T-helper 1 cell treated with Interleukin-12 subunit alpha and Interleukin-12 subunit beta and Interleukin-4 antibody, amounts not matched to agents 30 ng/mL and 1 ng/mL, for 36 hours (primary cell): Measurements from ENCODE around the gene CARS2. TPM values are rescaled to one million over a fixed set of nuclear protein-coding genes. Genes with fewer than 3 reads are reported as not detected.
"Not testable (repeated sequence)": the region's sequence is repeated elsewhere in the genome, so short reads cannot be mapped to it uniquely, and the experiment has no call there.

ENCODE experiments used
- intact Hi-C: fragments of 100-400 bp; cut with micrococcal nuclease; formaldehyde crosslinking; loops from one replicate; pipeline ENCODE4 v1.15.1; 2024
- total RNA-seq: library from RNA; stranded (reverse); gene quantifications from 2 replicates; pipeline ENCODE4 v1.2.3, GENCODE V29; 2022

CARS2 gene
- total RNA-seq, 1 donor from 2014 or later, result 81.3 TPM

DNA sequence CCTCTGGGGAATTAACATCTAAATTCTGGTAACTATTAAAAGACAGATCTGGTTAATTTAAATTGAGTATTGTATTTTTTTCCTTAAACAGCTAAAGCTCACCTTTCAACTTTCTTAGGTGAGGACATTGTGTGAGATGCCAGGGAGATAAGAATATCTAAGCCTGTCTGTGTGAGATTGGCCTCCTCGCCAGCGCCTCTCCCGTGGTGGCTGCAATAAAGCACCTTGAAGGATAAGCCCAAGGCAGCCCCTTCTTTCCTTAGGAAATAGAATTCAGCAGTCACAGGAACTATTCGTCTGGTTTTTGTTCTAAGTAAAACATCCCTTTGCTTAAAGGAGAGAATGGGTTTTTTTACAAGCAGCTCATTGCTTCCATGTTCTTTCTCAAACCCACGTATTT, 66.0 kb downstream of the CARS2 start:
- intact Hi-C loops, result no loop called here

- intact Hi-C loops, result no loop called here
These were observed 66.8 kb downstream of the CARS2 start for GRCh38 chr13:110638814-110639806.

DNA sequence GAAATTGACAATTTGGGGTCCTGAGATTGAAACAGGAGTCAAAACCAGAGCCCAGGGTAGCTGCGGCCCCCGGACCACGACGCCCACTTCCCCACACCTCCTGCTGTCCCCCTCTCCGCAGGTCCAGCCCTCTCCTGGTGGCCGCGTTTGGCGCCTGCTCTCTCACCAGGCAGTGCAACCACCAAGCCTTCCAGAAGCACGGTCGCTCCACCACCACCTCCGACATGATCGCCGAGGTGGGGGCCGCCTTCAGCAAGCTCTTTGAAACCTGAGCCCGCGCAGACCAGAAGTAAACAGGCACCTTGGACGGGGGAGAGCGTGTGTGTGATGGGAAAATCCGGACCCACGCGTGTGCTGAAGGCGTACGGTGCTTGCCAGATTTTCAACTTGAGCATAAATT, 67.7 kb downstream of the CARS2 start:
- intact Hi-C loops, result no loop called here

DNA sequence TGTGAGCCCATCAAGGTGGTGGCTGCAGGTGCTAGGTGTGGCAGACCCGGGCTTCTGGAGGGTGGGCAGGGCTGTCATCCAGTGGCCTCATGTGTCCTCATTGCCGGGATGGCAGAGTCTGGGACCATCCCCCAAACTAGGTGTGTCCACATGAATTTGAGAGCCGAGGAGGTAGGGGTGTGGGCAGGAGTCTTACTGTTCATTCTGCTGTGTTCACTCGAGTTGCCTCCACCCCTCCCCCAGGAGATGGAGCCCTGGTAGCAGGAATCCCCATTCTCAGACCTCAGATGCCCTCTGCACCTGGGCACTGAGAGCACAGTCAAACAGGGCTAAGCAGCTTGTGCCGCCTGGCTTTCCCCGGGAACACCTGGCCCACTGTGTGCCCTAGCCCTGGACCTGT, 68.2 kb downstream of the CARS2 start:
- intact Hi-C loops, result no loop called here

DNA sequence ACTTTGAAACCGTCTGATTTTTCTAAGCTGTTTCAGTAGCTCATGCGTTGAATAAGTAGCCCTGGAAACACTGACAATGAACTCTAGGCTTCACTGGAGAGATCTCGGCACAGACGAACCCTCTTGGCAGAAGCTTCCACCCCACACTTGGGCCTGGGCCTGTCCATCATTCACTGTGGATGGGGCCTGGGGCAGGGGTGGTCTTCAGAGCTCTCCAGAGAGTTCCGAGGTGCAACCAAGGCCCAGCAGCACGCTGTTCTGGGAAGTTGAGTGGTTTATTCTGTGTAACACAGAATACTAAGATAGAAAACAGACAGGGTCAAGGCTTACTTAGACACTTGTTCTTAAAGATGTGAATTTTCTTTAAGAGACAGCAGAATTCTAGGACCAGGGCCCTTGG, 68.6 kb downstream of the CARS2 start:
- intact Hi-C loops, result no loop called here

DNA sequence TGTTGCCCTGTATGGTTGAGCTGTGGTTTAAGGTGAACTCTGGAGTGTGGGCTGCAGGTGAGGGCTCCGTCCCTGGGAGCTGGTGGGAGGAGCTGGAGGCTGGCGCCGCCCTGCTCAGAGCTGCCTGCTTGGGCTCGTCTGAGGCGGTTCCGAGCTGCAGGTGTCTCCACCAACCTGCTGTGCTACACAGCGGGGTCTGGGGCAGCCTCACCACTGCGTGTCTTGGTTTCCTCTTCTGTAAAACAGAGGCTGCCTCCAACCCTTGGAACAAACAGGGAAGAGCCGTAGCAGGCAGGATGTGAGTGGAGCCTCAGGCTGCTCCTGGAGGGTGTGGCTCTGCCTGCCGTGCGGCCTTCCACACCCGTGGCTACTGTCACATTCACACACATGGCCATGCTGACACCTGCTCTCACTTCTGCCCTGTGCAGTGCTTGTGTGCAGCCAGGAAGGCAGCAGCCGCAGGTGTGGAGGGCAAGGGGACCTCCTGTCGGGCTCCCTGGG, 69.2 kb downstream of the CARS2 start:
- intact Hi-C loops, result no loop called here

DNA sequence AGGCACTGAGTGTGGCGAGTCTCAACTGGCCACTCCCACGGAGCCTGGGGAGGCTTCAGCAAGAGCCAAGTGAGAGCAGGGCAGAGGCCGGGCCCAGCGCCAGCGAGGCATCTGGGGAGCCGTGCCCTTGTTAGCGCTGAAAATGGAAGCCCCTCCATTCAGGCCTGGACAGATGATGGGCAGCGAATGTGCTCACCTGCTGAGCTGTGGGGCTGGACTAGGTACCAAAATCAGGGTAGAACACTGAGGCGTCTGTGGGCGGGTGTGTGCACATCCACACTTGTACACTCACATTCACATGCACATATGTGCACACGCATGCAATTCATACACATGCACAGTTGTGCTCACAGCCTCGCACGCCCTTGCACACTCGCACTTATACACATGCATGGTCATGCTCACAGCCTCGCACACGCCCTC, 69.9 kb downstream of the CARS2 start:
- intact Hi-C loops, result no loop called here

GRCh38 chr13:110635405-110636002, 70.4 kb downstream of the CARS2 start:
- intact Hi-C loops, result no loop called here

DNA sequence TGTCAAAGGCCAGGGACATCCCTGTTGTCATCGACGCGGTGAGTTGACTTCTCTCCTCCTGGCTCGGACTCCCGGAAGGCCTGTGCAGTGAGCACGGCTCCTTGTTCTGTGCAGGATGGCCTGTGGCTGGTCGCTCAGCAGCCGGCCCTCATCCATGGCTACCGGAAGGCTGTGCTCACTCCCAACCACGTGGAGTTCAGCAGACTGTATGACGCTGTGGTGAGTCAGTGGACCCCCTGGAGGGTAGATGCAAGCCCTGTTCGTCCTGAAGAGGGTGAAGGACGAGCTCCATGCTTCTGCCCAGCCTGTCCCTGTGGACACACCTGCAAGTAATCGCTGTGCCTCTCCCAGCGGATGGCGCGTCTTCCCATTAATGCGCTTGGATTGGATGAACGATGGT, 71.4 kb downstream of the CARS2 start:
- intact Hi-C loops, result no loop called here

GRCh38 chr13:110633776-110634175, 72.1 kb downstream of the CARS2 start:
- intact Hi-C loops, result no loop called here

DNA sequence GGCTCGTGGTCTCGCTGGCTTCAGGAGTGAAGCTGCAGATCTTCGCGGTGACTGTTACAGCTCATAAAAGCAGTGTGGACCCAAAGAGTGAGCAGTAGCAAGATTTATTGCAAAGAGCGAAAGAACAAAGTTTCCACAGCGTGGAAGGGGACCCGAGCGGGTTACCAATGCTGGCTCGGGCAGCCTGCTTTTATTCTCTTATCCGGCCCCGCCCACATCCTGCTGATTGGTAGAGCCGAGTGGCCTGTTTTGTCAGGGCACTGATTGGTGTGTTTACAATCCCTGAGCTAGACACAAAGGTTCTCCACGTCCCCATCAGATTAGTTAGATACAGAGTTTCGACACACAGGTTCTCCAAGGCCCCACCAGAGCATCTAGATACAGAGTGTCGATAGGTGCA, 73.7 kb downstream of the CARS2 start:
- intact Hi-C loops, result not testable (repeated sequence)

GRCh38 chr13:110630566-110631119, 75.3 kb downstream of the CARS2 start:
- intact Hi-C loops, result no loop called here

DNA sequence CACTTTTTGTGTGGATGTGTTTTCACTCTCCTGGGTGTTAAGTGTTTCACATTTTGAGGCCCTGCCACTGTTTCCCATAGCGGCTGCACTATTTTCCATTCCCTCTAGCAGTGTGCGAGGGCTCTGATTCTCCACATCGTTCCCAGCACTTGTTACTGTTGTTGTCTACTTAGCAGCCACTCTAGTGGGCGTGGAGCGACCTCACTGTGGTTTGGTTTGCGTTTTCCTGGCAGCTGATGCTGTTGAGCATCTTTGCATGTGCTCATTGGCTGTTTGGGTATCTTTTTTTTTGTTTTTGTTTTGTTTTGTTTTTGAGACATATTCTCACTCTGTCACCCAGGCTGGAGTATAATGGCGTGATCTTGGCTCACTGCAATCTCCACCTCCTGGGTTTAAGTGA, 76.2 kb downstream of the CARS2 start:
- intact Hi-C loops, result loop anchor here (1.0 kb wide), 2 partner anchors 13 to 29 kb away; no protein-coding TSS in a partner anchor

GRCh38 chr13:110628952-110629701, 76.8 kb downstream of the CARS2 start:
- intact Hi-C loops, result loop anchor here (1.0 kb wide), 2 partner anchors 13 to 29 kb away; no protein-coding TSS in a partner anchor

GRCh38 chr13:110628477-110628793, 77.5 kb downstream of the CARS2 start:
- intact Hi-C loops, result no loop called here

- intact Hi-C loops, result no loop called here
These were observed 78.0 kb downstream of the CARS2 start for GRCh38 chr13:110627761-110628476.

GRCh38 chr13:110627351-110627750, 78.6 kb downstream of the CARS2 start:
- intact Hi-C loops, result no loop called here

GRCh38 chr13:110626521-110626920, 79.4 kb downstream of the CARS2 start:
- intact Hi-C loops, result no loop called here

- intact Hi-C loops, result no loop called here
These were observed 80.1 kb downstream of the CARS2 start for GRCh38 chr13:110625771-110626321.
